Stimulated activated CD8-positive, alpha-beta memory T cell treated with anti-CD3 and anti-CD28 coated beads, Interleukin-15, amount 100 ng/mL, for 24 hours (primary cell): ENCODE results near the gene REC8.
A peak's percentile ranks its signal among the peaks of the same experiment; 100 is the strongest.

Experiments
- DNase-seq: peaks from one replicate; pipeline ENCODE4 v3.0.0-alpha.2; 2020; ENCODE audit warnings: low read depth

Gene REC8, protein sequence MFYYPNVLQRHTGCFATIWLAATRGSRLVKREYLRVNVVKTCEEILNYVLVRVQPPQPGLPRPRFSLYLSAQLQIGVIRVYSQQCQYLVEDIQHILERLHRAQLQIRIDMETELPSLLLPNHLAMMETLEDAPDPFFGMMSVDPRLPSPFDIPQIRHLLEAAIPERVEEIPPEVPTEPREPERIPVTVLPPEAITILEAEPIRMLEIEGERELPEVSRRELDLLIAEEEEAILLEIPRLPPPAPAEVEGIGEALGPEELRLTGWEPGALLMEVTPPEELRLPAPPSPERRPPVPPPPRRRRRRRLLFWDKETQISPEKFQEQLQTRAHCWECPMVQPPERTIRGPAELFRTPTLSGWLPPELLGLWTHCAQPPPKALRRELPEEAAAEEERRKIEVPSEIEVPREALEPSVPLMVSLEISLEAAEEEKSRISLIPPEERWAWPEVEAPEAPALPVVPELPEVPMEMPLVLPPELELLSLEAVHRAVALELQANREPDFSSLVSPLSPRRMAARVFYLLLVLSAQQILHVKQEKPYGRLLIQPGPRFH

DNA sequence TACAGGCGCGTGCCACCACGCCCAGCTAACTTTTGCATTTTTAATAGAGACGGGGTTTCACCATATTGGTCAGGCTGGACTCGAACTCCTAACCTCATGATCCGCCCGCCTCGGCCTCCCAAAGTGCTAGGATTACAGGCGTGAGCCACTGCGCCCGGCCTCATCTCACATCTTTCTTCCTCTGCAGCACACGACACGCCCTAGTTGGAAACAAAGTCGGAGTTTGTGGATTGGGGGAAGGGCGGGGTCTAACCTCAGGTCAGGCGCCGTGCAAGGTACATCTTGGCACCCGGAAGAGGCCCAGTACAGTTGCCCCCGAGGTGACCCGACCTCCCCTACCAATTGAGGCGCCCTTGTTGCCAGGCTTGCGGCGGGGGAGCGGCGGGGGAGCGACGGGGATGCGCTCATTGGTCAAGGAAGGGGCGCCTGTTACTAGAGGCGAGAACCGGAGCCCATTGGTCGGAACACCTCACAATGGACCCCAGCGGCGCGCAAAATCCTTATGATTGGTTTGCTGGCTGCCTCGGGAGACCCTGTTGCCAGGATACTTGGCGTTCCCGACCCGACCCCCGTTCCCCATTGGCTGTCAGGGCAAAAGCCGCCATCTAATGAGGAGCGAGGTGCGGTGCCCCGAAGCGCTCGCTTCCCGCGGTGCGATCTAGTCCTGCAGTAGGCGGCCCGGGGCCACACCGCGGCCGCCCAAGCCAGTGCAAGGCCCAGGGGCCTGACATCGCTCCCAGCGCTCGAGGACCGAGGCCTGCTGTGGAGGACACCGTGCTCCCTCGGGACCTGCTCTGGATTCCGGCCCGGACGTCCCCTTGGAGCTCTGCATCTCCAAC is at the start of gene REC8:
REC8 (plus strand) TSS at position 659 of the 839 bp plus-strand sequence. CDS start 473 bp downstream, outside the sequence.
- DNase-seq, result no peak

DNA sequence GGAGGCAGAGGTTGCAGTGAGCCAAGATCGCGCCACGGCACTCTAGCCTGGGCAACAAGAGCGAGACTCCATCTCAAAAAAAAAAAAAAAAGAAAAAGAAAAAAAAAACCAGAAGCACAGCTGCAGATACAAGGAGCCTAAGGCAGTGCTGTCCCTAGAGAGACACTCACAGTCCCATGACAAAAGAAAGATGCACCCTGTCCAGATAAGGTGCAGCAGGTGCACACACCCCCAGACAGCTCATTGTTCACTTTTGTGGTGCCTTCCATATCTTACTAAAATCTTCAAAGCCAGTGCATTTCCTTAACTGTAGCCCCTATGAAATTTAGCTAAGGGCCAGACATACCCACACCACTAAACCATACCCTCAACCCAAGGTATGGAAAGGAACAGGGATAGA is 49.5 kb upstream of the REC8 start:
- DNase-seq, result no peak

- no peak for DNase-seq
Measured at GRCh38 chr14:24122898-24123297, 49.0 kb upstream of the REC8 start.

DNA sequence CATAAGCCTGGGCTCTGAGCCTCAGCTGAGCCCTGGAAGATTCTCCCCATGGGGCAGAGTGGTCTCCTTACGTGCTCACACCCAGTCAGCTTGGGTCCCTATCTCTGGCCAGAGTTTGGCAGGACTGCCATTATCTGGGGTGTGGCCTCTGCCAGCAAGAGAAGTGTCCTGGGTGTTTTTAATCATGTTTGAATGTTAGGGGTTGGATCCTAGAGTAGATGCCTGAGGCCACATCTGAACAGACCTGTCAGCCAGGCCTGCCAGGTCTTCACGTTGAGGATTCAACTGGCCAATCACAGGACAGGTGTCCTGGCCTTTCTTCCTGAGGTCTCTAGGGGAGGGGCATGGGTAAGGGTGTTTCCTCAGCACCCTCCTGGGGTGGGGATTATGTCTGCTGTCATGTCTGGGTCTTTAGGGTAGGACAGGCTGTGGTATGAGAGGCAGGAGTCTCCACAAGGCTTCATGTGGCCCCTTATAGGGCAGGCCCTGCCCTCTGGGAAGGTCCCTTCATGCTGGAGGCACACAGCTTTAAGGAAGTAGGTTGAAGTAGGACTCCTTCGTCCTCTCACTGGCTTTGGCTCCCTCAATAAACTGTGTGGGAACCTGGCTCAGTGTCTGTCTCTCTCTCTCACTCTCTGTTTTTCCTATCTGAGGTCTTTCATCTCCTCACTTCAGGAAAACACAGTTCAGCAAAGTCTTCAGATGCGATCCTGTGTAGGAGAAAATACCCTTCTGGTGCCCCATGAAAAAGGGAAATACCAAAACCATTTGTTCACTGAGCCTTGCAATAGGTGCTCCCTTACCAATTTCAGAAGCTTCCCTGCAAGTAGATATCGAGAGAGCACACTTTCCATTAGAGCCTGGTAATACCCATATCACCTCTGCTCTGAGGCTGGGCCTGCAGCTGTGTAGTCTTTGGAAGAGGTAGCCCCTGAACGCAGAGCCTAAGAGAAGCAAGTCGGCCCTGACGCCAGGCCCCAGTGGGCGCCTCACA is 48.2 kb upstream of the REC8 start:
- DNase-seq, result no peak

DNA sequence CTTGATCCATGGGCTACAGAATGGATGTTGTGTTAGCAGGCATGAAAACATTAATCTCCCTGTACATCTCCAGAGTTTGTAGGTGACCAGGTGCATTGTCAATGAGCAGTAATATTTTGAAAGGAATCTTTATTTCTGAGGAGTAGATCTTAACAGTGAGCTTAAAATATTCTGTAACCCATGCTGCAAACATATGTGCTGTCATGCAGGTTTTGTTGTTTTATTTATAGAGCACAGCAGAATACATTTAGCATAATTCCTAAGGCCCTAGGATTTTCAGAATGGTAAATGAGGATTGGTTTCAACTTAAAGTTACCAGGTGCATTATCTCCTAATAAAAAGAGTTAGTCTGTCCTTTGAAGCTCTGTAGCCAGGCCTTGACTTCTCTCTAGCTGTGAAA is 44.9 kb upstream of the REC8 start:
- no peak for DNase-seq

DNA sequence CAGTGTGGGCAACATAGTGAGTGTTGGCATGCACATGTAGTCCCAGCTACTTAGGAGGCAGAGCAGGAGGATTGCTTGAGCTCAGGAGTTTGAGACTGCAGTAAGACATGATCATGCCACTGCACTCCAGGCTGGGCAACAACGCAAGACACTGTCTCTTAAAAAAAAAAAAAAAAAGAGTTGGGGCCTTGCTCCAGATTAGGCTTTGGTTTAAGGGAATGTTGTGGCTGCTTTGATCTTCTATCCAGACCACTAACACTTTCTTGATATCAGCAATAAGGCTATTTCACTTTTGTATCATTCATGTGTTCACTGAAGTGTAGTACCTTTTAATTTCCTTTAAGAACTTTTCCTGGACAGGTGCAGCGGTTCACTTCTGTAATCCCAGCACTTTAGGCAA is 44.2 kb upstream of the REC8 start:
- no peak for DNase-seq

- DNase-seq, result no peak
Measured at GRCh38 chr14:24129410-24129998, 42.4 kb upstream of the REC8 start.

DNA sequence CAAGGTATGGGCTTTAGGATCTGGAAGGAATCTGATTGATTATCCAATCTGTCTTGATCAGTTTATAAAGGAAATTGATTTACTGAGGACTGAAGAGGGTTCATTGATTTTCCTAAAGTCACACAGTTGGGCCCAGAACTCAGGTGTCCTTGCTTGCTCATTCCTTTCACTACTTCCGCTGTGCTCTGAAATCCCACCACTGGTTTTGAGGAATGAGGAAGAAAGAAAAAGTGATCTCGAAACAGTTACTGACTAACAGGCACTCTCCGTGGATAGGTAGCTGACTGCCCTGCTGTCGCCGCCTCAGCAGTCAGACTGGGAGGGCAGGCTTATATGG is 41.5 kb upstream of the REC8 start, which contains the start of gene FITM1:
FITM1 (plus strand) TSS at position 280 of the 337 bp plus-strand sequence. CDS start 905 bp downstream, outside the sequence.
- no peak for DNase-seq

GRCh38 chr14:24130717-24131548 is 40.9 kb upstream of the REC8 start:
- no peak for DNase-seq

GRCh38 chr14:24131549-24131966 is 40.3 kb upstream of the REC8 start:
- DNase-seq, result no peak

GRCh38 chr14:24132061-24132685 is 39.7 kb upstream of the REC8 start:
- DNase-seq, result no peak

DNA sequence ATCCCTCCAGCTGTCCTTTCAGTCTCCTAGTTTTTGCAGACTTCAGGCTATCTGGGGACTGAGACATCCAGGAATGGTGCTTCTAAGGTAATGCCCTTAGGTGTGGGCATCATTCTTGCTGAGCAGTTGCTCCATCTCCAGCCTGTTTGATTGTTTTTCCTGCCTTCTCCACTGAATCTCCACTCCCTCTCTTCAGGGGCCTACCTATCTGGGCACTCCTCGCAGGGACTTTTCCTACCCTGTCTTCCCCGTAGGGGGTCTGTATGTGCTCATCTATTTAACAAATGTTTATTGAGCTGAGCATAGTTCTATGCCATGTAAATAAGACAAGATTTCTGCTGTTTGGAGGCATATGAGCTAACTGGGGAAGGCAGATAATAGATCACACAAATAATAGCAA is 38.9 kb upstream of the REC8 start:
- DNase-seq, result no peak

DNA sequence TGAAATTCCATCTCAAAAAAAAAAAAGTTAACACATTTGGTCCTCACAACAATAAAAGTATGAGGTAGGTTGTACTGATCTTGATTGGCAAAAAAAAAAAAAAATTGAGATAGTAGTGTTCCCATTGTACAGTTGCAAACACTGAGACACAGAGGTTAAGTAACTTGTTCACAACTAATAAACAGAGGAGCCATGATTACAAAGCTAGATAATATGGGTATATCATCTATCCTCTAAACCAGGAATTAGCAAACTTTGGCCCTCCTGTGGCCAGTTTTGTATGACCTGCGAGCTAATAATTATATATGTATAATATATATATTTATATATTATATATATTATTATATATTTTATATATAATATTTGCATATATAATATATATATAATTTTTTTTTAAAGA is 38.1 kb upstream of the REC8 start:
- no peak for DNase-seq

DNA sequence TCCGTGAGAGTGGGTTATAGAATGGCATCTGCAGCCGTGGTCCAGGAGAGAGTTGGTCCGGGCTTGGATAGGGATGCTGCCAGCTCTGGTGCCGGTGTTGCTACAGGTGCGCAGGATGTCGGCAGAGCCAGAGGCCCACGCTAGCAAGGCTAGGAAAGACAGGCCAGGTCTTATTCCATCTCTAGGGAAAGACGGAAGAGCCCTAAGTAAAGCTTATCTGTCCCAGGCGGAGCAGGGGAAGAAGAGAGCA is 36.4 kb upstream of the REC8 start:
- no peak for DNase-seq

DNA sequence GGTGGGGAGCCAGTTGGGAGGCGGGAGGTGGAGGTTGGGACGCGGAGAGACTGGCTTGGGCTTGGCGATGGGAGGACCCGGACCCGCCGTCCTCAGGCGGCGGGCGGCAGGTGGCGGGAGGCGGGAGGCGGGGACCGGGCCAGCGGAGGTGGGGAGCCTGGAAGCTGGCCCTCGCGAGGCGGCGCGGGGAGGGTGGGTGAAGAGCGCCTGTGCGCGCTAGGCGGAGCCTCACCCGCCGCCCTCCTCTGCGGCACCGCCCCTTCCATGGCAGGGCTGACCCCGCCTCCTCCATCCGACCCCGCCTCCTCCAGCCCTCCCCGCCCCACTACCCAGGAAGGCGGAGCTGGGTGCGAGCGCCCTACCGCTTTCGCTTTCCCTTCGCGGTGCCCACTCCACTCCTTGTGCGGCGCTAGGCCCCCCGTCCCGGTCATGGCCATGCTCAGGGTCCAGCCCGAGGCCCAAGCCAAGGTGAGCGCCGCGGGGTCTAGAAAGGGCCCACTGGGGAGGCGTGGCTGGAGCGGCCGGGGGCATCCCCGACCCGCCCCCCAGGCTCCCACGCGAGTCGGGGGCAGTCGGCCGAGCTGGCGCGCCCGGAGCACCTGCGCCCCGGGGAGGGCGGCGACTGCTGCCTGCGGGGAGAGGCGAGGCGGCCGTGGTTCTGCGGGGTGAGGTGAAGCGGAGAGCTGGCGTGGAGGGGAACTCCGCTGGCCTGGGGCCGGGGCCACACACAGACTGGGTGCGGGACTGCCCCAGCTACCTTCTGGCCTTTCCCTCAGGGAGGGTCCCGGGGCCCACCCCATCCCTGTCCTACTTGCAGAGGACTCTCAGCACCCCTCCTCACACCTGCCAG is 35.8 kb upstream of the REC8 start, which contains the start of gene PSME1:
PSME1 (plus strand) TSS at position 361 of the 850 bp plus-strand sequence; CDS start at position 430, 69 bp downstream.
- peak; percentile 86 for DNase-seq

DNA sequence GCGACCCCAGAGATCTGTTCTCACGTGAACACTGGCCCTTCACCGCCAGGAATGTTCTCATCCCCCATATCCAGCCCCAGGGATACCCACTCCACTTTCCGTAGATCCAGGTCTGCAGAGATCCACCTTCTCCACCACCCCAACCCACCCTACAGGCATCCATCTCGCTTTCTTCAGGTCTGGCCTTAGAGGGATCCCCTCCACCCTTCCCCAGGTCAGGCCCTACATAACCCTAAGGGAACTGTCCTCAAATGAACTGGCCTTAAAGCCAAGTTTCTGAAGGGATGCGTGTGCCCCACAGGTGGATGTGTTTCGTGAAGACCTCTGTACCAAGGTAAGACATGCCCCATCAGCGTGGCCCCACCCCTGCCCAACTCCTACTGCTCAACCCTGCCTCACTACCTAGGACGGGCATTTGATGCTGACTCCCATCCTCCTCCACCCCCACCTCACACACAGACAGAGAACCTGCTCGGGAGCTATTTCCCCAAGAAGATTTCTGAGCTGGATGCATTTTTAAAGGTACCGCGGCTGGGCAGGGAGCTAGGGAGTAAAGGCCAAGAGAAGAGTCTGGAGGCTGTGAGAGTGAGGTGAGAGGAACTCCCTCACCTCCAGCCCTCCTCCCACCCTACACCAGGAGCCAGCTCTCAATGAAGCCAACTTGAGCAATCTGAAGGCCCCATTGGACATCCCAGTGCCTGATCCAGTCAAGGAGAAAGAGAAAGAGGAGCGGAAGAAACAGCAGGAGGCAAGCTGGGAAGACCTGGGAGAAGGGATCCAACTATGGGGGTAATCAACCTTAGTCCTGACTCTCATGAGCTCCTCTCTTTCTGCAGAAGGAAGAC is 35.0 kb upstream of the REC8 start:
- no peak for DNase-seq

DNA sequence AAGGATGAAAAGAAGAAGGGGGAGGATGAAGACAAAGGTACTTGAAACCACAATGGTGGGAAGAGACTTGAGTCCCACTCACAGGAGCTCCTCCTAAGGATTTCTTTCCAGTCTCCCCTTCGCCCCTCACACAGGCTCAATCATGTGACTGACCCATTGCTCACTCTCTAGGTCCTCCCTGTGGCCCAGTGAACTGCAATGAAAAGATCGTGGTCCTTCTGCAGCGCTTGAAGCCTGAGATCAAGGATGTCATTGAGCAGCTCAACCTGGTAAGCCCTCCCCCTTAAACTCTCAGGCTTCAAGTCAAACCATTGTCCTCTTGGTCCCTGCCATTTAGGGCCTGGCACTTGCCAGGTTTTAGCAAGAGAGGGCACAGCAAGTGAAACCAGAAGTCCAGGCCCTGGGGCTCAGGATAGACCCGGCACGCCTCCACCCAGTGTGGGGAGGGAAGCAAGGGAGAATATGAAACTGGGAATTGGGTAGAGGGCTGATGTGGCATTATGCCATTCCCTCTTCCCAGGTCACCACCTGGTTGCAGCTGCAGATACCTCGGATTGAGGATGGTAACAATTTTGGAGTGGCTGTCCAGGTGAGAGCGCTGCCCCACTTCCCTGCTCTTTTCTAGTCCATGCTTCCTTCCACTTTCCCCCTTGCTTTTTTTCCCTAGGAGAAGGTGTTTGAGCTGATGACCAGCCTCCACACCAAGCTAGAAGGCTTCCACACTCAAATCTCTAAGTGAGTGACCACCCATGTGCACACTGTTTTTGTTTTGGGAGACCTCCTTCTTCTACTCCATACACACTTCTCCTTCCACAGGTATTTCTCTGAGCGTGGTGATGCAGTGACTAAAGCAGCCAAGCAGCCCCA is 34.1 kb upstream of the REC8 start:
- DNase-seq, result no peak
